H9 (cell line): Measurements from ENCODE around the gene FBXO31. TPM values are rescaled to one million over a fixed set of nuclear protein-coding genes. Genes with fewer than 3 reads are reported as not detected.

ENCODE experiments used
- DNase-seq: peaks from one replicate; pipeline ENCODE4 v3.0.0-alpha.2; 2017
- H2AFZ ChIP-seq: one replicate; pipeline ENCODE4 v1.6.1; 2013; ENCODE audit warnings: mild to moderate bottlenecking, low read length, control low read depth, moderate library complexity
- H2AK5ac ChIP-seq: 2 replicates; pipeline ENCODE4 v1.6.1; 2013; ENCODE audit warnings: low read length, control low read depth, mixed read lengths; ENCODE audit not compliant: insufficient read length
- H2BK120ac ChIP-seq: one replicate; pipeline ENCODE4 v1.6.1; 2013; ENCODE audit warnings: low read depth, mild to moderate bottlenecking, low read length, control low read depth, inconsistent platforms; ENCODE audit not compliant: poor library complexity, severe bottlenecking
- H2BK12ac ChIP-seq: 2 replicates; pipeline ENCODE4 v1.6.1; 2013; ENCODE audit warnings: low read length, control low read depth, mixed read lengths, low read depth; ENCODE audit not compliant: insufficient read length
- H2BK15ac ChIP-seq: 2 replicates; pipeline ENCODE4 v1.6.1; 2013; ENCODE audit warnings: low read depth, low read length, control low read depth
- H2BK20ac ChIP-seq: one replicate; pipeline ENCODE4 v1.6.1; 2013; ENCODE audit warnings: low read depth, mild to moderate bottlenecking, low read length, control low read depth, inconsistent platforms; ENCODE audit not compliant: poor library complexity, severe bottlenecking
- H2BK5ac ChIP-seq: 2 replicates; pipeline ENCODE4 v1.6.1; 2013; ENCODE audit warnings: low read length, control low read depth, mixed read lengths; ENCODE audit not compliant: insufficient read length
- H3K14ac ChIP-seq: 2 replicates; pipeline ENCODE4 v1.6.1; 2013; ENCODE audit warnings: low read length, control low read depth; ENCODE audit not compliant: insufficient read depth
- H3K18ac ChIP-seq: 2 replicates; pipeline ENCODE4 v1.6.1; 2013; ENCODE audit warnings: low read depth, mild to moderate bottlenecking, mixed read lengths, low read length, control low read depth; ENCODE audit not compliant: insufficient read length
- H3K23ac ChIP-seq: 2 replicates; pipeline ENCODE4 v1.6.1; 2013; ENCODE audit warnings: low read length, control low read depth, mixed read lengths, low read depth; ENCODE audit not compliant: insufficient read length
- H3K23me2 ChIP-seq: 2 replicates; pipeline ENCODE4 v1.6.1; 2013; ENCODE audit warnings: low read depth, mild to moderate bottlenecking, mixed read lengths, low read length, control low read depth; ENCODE audit not compliant: insufficient read length, poor library complexity, severe bottlenecking
- H3K27ac ChIP-seq: 2 replicates; pipeline ENCODE4 v1.5.1; 2013; ENCODE audit warnings: low read length, control low read depth, mixed read lengths, low read depth; ENCODE audit not compliant: insufficient read length
- H3K27me3 ChIP-seq: 2 replicates; pipeline ENCODE4 v1.6.1; 2013; ENCODE audit warnings: low read length, control low read depth, inconsistent platforms; ENCODE audit not compliant: insufficient read depth
- H3K4ac ChIP-seq: 2 replicates; pipeline ENCODE4 v1.6.1; 2013; ENCODE audit warnings: low read depth, mild to moderate bottlenecking, control low read depth, inconsistent platforms, low read length, moderate library complexity
- H3K4me1 ChIP-seq: 2 replicates; pipeline ENCODE4 v1.6.1; 2013; ENCODE audit warnings: low read length, control low read depth, inconsistent platforms; ENCODE audit not compliant: insufficient read depth
- H3K4me2 ChIP-seq: 2 replicates; pipeline ENCODE4 v1.6.1; 2013; ENCODE audit warnings: low read length, control low read depth, mixed read lengths; ENCODE audit not compliant: insufficient read length, insufficient read depth
- H3K56ac ChIP-seq: 2 replicates; pipeline ENCODE4 v1.6.1; 2013; ENCODE audit warnings: low read depth, mild to moderate bottlenecking, mixed read lengths, low read length, control low read depth; ENCODE audit not compliant: insufficient read length
- H3K79me1 ChIP-seq: 2 replicates; pipeline ENCODE4 v1.6.1; 2013; ENCODE audit warnings: low read depth, mild to moderate bottlenecking, moderate library complexity, low read length, control low read depth, inconsistent platforms; ENCODE audit not compliant: insufficient read depth, poor library complexity, severe bottlenecking
- H3K79me2 ChIP-seq: 2 replicates; pipeline ENCODE4 v1.6.1; 2013; ENCODE audit warnings: low read length, control low read depth, inconsistent platforms; ENCODE audit not compliant: insufficient read depth
- H3K9ac ChIP-seq: 2 replicates; pipeline ENCODE4 v1.6.1; 2013; ENCODE audit warnings: low read length, control low read depth, mixed read lengths; ENCODE audit not compliant: insufficient read length; ENCODE audit errors: extremely low read depth
- H3K9me3 ChIP-seq: one replicate; pipeline ENCODE4 v1.6.1; 2013; ENCODE audit warnings: low read depth, low read length, inconsistent platforms; ENCODE audit not compliant: control insufficient read depth
- H3T11ph ChIP-seq: one replicate; pipeline ENCODE4 v1.6.1; 2013; ENCODE audit warnings: mild to moderate bottlenecking, low read length, control low read depth, inconsistent platforms
- H4K20me1 ChIP-seq: one replicate; pipeline ENCODE4 v1.6.1; 2013; ENCODE audit not compliant: control insufficient read depth, insufficient read length, insufficient read depth
- H4K5ac ChIP-seq: 2 replicates; pipeline ENCODE4 v1.6.1; 2013; ENCODE audit warnings: low read depth, mild to moderate bottlenecking, mixed read lengths, low read length, control low read depth; ENCODE audit not compliant: insufficient read length
- H4K8ac ChIP-seq: replicated peaks from 2 replicates; pipeline ENCODE4 v1.6.1; 2013; ENCODE audit warnings: low read length, control low read depth, mixed read lengths, low read depth; ENCODE audit not compliant: insufficient read length
- H4K91ac ChIP-seq: 2 replicates; pipeline ENCODE4 v1.6.1; 2013; ENCODE audit warnings: low read depth, mild to moderate bottlenecking, moderate library complexity, mixed read lengths, low read length, control low read depth; ENCODE audit not compliant: insufficient read length
- H3K27ac Mint-ChIP-seq, 3 experiments: 2 replicates in 2 of 3; 3 replicates in 1 of 3; pipeline ENCODE4 v1.8.0; 2020 to 2021; ENCODE audit warnings: mixed read lengths in 3 of 3, mild to moderate bottlenecking in 1 of 3, moderate library complexity in 1 of 3
- H3K27me3 Mint-ChIP-seq: 2 replicates; pipeline ENCODE4 v1.8.0; 2021; ENCODE audit warnings: low read depth, mild to moderate bottlenecking, moderate library complexity, mixed read lengths
- H3K36me3 Mint-ChIP-seq, 3 experiments: 2 replicates in 2 of 3; 3 replicates in 1 of 3; pipeline ENCODE4 v1.8.0; 2020 to 2021; ENCODE audit warnings: low read depth in 3 of 3, mixed read lengths in 3 of 3; ENCODE audit not compliant: insufficient read depth in 1 of 3
- H3K4me1 Mint-ChIP-seq, 2 experiments: 2 replicates each; pipeline ENCODE4 v1.8.0; 2020; ENCODE audit warnings: mixed read lengths in 2 of 2
- H3K4me3 Mint-ChIP-seq, 2 experiments: 2 replicates in 1 of 2; 3 replicates in 1 of 2; pipeline ENCODE4 v1.8.0; 2020 to 2021; ENCODE audit warnings: mild to moderate bottlenecking in 2 of 2, mixed read lengths in 2 of 2, moderate library complexity in 1 of 2
- H3K9me3 Mint-ChIP-seq, 2 experiments: 2 replicates in 1 of 2; 3 replicates in 1 of 2; pipeline ENCODE4 v1.8.0; 2020; ENCODE audit warnings: mild to moderate bottlenecking in 2 of 2, mixed read lengths in 2 of 2, moderate library complexity in 1 of 2
- WGBS: extraction: QIAGEN DNeasy Blood & Tissue Kit; methylation state at CpG from one replicate; pipeline ENCODE4 v1.1.7; 2013; ENCODE audit warnings: missing lambda C conversion rate, low lambda C conversion rate, mixed read lengths; ENCODE audit not compliant: insufficient read length; ENCODE audit errors: extremely low coverage; 5-methylcytosine and 5-hydroxymethylcytosine counted together
- total RNA-seq: library from RNA; stranded (reverse); gene quantifications from 2 replicates; pipeline ENCODE4 v1.2.1, GENCODE V29; 2021
- TF ChIP-seq, protein P1 (sequence below): fragments of 200-600 bp; sonication (generic); conservative IDR thresholded peaks from 3 replicates; pipeline ENCODE4 v1.8.0; 2021; ENCODE audit warnings: antibody characterized with exemption, mild to moderate bottlenecking

The FBXO31 gene
- total RNA-seq, 1 experiment from 2014 or later, result 24.2 TPM

DNA sequence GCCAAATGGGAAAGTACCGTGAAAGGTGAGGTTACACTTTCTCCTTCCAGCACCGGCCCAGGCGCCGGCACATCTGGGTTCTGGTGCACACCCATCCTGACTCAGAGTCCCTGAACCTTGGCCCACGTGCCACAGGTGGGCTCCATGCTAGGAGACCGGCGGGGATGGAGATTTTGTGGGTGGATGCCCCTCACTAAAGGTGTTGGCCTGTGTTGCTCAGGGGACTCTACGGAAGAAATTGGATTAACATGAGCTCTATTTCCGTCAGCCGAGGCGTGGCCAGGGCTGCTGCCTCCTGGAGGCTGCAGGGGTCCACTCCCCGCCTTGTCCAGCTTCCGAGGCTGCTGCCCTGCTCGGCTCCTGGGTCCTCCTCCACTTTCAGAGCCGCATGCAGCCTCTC lies 30.8 kb downstream of the FBXO31 start:
- no peaks in the 10 kb centered on the region for H3K9me3 Mint-ChIP-seq
- H3K27ac Mint-ChIP-seq, result peak overlapping the region in 1 of 3 experiments; percentile 70; a peak in 2 of 7 replicates
- Histone ChIP-seq H2AK5ac (no peak overlapping the region), H2BK120ac (no peak overlapping the region), H3K23ac (no peak overlapping the region), H3K27me3 (no peaks in the 10 kb centered on the region), H2BK12ac (no peak overlapping the region), H2BK15ac (no peak overlapping the region), H3K9me3 (no peaks in the 10 kb centered on the region), H3T11ph (no peak overlapping the region), H3K79me2 (no peaks in the 10 kb centered on the region), H3K4ac (no peak overlapping the region), H3K14ac (no peak overlapping the region), H3K23me2 (no peaks in the 10 kb centered on the region), H3K56ac (no peak overlapping the region), H3K4me2 (no peak overlapping the region), H3K4me1 (no peaks in the 10 kb centered on the region), H3K9ac (no peak overlapping the region), H2BK5ac (no peak overlapping the region), H4K20me1 (no peaks in the 10 kb centered on the region), H4K8ac (no peak overlapping the region), H4K5ac (no peak overlapping the region), H4K91ac (no peak overlapping the region), H3K18ac (no peak overlapping the region), H3K27ac (no peak overlapping the region), H3K79me1 (peaks cover 3% of the 10 kb centered on the region), H2AFZ (no peak overlapping the region), H2BK20ac (no peak overlapping the region)
- TF ChIP-seq, protein P1, sequence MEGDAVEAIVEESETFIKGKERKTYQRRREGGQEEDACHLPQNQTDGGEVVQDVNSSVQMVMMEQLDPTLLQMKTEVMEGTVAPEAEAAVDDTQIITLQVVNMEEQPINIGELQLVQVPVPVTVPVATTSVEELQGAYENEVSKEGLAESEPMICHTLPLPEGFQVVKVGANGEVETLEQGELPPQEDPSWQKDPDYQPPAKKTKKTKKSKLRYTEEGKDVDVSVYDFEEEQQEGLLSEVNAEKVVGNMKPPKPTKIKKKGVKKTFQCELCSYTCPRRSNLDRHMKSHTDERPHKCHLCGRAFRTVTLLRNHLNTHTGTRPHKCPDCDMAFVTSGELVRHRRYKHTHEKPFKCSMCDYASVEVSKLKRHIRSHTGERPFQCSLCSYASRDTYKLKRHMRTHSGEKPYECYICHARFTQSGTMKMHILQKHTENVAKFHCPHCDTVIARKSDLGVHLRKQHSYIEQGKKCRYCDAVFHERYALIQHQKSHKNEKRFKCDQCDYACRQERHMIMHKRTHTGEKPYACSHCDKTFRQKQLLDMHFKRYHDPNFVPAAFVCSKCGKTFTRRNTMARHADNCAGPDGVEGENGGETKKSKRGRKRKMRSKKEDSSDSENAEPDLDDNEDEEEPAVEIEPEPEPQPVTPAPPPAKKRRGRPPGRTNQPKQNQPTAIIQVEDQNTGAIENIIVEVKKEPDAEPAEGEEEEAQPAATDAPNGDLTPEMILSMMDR, result no peak
- WGBS, result no CpG with 5 or more reads among the region's 15 CpGs
- H3K27me3 Mint-ChIP-seq, result no peaks in the 10 kb centered on the region
- DNase-seq, result no peak
- peaks cover 0 to 8% (median under 1%) of the 10 kb centered on the region in 3 experiments; a peak in 5 of 7 replicates for H3K36me3 Mint-ChIP-seq
- H3K4me3 Mint-ChIP-seq, result no peak overlapping the region
- no peaks in the 10 kb centered on the region for H3K4me1 Mint-ChIP-seq
